Putamen (tissue), 1 donor: ENCODE results near the gene SNAPC5.
A peak's percentile ranks its signal among the peaks of the same experiment; 100 is the strongest.
"Not testable (repeated sequence)": the region's sequence is repeated elsewhere in the genome, so short reads cannot be mapped to it uniquely, and the experiment has no call there.

Experiments used
- DNase-seq: peaks from one replicate; pipeline ENCODE4 v3.0.0-alpha.2; 2016; ENCODE audit warnings: low spot score

The SNAPC5 gene

GRCh38 chr15:66497502-66498455 is at the start of gene SNAPC5:
Gene SNAPC5, minus strand, starts transcription at chr15:66497762. Its CDS starts 31 bp downstream, at chr15:66497731.
- DNase-seq, result peak; percentile 90

DNA sequence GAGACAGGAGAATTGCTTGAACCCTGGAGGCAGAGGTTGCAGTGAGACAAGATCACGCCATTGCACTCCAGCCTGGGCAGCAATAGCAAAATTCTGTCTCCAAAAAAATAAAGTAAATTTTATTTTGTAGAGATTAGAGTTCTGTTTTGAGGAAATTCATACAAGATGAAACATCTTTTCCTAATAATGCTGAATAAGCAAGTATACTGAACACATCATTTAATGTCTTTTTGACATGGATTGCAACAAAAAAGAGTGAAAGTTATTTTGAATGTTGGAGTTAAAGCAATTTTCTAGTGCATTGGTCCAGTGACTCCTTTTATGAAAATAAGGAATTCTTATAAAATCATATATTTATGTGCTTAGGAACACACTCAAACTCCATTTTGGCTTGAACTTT is 47.7 kb upstream of the SNAPC5 start:
- no peak for DNase-seq

GRCh38 chr15:66542896-66543295 is 45.3 kb upstream of the SNAPC5 start:
- DNase-seq, result no peak

- DNase-seq, result no peak
Measured at GRCh38 chr15:66535056-66535455, 37.5 kb upstream of the SNAPC5 start.

DNA sequence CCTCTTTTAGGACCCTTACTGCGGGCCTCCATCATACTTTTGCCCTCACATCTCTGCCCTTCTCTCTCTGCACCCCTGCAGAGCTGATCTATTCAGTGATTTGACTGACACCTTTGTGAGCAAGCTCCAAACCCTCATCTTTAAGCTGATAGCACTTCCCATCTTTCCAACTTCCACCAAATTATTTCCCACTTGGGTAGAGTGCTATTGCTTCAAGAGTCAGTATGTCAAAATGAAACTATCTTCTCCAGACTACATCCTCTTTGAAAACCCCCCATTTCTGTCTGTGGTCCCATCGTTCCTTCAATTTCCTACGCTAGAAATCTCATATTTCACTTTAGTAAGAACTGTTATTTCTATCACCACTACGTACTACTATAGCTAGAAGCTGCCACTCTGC is 27.3 kb upstream of the SNAPC5 start:
- DNase-seq, result no peak

DNA sequence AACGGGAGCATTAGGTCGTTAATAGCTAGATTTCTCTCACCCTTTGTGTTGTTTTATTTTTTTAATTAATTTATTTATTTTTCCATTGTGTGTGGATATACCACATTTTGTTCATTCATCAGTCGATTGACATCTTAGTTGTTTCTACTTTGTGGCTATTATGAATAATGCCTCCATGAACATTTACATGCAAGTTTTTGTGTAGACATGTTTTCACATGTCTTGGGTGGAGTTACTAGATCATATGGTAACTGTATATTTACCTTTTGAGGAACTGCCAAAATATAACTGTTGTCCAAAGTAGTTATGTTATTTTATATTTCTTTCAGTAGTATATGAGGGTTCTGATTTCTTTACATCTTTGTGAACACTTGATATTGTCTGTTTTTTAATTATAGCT is 26.4 kb upstream of the SNAPC5 start:
- DNase-seq, result no peak

DNA sequence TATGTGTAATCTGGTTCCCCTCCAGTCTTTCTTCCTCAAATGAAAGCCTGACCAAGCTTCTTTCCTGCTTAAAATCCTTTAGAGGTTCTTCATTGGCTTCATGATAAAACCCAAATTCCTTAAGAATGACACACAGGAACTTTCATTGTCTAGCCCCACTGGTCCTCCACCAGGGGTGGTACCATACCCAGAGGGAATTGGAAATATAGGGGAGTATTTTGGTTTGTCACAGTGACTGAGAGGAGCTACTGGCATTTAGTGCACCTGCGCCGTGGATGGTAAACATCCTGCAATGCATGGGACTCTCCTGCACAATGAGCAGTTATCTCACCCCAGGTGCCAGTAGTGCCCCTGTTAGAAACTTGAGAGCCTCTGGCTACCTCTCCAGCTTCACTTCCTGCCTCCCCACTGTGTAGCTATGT is 18.4 kb upstream of the SNAPC5 start:
- DNase-seq, result no peak

- no peak for DNase-seq
Measured at GRCh38 chr15:66514586-66514985, 17.0 kb upstream of the SNAPC5 start.

GRCh38 chr15:66508293-66508883 is 10.8 kb upstream of the SNAPC5 start:
- no peak for DNase-seq

- no peak for DNase-seq
Measured at GRCh38 chr15:66505818-66506217, 8.3 kb upstream of the SNAPC5 start.

- no peak for DNase-seq
Measured at GRCh38 chr15:66505430-66505811, 7.9 kb upstream of the SNAPC5 start.

DNA sequence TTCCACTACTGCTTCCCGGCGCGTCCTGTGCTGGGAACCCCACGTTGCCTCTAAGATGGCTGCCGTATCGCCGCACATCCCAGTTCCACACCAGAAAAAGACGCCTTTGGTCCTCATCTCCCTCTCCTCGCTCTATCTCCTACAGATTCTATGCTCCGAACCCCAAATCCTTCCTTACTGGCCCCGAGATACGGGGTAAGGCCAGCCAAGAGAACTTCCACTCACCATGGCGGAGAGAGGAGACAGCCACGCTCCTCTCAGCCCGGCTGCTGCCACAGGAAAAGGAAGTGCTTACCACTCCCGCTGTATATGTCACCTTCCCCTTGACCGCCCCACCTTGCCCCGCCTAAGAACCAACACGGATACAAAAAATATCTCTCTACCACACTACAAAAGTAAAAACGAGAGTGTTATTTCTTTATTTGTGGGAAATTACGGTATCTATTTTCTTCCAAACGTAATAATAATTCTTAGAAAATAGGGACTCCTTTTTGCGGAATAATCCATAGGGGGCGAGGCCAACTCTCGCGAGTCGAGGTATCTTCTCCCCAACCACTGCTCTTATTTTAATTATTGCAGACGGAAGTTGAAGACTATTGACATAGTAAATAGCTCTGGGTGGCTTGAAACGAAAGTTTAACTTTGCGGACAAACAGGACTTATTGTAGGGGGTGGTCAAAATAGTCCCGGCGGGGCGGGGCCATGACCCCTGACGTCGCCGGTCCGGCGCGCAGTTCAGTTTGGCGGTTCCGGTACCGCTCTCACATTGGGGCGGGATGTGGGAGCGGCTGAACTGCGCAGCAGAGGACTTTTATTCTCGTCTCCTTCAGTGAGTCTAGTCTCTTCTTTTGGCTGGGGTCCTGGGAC is 7.2 kb upstream of the SNAPC5 start, which contains the start of the genes RPL4 and ZWILCH:
RPL4 (minus strand) TSS at position 293 of the 867 bp plus-strand sequence; CDS start at position 228, 65 bp downstream.
ZWILCH (plus strand) TSS at position 764 of the 867 bp plus-strand sequence; CDS start at position 777, 13 bp downstream.
- peak; percentile 77 for DNase-seq

DNA sequence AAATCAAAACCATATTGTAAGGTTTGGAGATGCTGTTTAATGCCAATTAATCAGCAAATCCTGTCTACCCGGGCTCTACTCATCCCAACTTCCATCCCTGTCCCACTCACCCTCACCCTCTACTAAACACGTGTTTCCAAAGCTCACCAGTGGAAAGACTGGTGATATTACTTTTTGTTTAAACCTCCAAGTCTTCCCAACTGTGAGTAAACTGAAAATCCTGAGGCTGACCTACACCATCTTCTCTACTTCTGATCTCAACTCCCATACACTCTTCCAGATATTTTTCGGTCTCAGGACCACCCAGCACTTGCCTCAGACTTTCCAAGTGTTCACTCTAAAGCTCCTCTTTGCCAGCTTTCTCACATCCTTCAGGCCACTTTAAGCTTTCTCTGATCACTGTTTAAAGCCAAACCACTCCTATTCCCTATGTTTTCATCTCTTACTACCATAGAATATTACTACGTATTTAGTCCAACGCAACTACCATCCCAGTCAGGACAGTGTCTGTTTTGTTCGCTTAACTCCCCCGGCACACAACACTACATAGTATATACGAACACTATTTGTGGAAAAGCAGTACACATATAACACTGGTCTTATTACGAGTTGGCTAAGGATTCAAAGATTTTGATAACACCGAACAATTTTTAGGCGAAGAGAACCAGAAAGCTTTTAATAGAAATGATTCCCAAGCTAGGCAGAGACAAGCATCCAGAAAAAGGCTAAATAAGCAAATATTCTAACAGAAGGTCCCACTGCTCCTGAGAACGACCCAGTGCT is 6.4 kb upstream of the SNAPC5 start:
- no peak for DNase-seq

GRCh38 chr15:66503041-66503648 is 5.6 kb upstream of the SNAPC5 start:
- DNase-seq, result not testable (repeated sequence)

GRCh38 chr15:66502491-66502890 is 4.9 kb upstream of the SNAPC5 start:
- no peak for DNase-seq

DNA sequence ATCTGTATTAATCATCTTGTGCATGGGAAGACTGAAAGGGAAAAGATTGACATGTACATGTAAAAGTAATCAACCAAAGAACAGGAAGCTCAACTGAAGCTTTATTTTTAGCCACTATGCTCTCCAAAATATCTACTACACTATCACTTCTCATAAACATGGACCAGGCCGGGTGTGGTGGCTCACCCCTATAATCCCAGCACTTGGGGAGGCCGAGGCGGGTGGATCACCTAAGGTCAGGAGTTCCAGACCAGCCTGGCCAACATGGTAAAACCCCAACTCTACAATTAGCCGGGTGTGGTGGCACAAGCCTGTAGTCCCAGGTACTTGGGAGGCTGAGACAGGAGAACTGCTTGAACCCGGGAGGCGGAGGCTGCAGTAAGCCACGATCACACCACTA is 2.8 kb upstream of the SNAPC5 start:
- DNase-seq, result not testable (repeated sequence)

- DNase-seq, result peak; percentile 19
Measured at GRCh38 chr15:66498501-66499386, 1.2 kb upstream of the SNAPC5 start.

- DNase-seq, result no peak
Measured at GRCh38 chr15:66496951-66497501, 536 bp downstream of the SNAPC5 start.

DNA sequence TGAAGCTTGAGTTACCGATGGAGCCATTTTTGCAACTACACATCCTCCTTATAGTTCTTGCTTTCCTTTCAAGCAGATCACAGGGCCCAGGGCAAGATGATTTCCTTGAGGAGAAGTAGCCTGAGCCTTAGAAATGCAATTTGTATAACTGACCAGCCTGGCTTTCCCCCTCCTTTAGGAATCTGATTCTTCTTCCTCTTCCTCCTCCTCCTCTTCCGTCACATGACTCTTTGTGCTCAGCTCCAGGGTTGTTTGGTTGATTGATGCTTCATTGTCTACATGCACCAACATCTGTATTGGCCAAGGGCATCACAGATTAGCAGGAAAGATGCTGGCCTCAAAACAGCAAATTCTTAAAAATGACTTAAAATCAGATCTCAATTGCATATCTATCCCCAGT is 3.3 kb downstream of the SNAPC5 start:
- DNase-seq, result no peak
